Measurements from ENCODE around the gene KRTAP17-1.

DNA sequence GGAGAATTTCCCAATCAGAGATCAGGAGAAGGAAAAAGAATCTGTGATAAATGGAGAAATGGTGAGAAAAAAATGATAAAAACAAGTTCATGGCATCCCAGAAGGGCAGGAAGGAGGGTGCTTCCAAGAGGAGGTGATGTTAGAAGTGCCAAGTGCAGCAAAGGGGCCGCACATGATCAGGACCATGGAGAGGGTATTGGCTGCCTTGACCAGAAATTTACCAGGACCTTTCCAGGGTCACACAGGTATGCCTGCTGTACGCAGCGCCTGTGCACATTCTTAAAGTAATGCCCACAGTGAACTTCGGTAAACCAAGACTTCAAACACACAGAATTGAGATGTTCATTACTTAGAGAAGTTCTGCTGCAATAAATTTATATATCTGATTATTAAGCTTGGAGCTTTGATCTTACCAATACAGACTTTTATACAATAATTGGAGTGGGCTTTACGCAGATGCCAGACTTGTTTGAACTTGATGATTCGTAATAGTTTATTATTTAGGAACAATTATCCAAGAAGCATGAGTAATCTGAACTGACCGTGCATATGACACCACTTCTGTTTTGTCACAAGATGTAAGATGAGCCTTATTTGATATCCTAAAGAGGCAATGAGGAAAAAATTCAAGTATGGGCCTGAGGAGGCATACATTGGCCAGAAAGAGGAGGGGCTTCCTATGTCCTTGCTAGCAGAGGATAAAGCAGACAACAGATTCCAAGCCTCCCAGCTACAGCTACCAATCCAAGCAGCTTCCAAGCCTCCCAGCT is 37.3 kb upstream of the KRTAP17-1 start:
- no peak for TF ChIP-seq CTCF (IDR thresholded peaks at IDR 0.05)
- no peak for TF ChIP-seq POLR2A (IDR thresholded peaks at IDR 0.05)

Measured in adrenal gland (tissue), 5 donors.